CD4-positive, alpha-beta T cell treated with Interleukin-10 for 1 hour (primary cell): Measurements from ENCODE around the gene PXDN.
"Not testable (repeated sequence)": the region's sequence is repeated elsewhere in the genome, so short reads cannot be mapped to it uniquely, and the experiment has no call there.

Experiments used
- DNase-seq: peaks from one replicate; pipeline ENCODE4 v3.0.0-alpha.2; 2020

The PXDN gene

DNA sequence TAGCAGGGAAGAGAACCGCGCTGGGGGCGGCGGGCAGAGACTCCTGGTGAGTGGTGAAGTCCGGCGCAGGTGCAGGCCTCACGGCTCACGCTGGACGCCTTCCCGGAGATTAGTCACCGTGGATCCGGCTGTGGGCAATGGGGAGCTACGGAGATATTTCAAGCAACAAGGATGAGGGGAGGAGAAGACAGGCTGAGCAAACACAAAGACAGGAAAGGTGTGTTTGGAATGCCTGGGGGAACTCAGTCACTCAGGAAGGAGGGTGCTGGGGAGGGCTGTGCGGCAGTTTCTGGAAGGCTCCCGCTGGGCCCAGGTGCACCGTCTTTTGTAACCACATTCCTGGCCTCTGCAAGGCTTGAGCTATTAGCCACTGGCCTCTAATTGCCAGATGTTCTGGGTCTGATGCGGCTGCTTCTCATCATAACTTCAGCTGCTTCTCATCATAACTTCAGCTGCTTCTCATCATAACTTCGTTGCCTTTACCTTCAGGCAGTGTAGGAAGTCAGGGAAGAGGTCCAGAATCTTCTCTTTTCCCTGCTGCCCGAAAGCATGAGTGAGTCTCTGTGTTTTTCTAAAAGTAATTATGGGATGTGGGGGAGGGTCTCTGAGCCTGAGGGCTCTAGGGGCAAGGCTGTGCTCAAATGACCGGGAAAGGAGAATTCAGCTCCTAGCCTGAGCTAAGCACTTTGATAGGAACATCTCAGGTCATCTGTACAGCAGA lies 118.9 kb downstream of the PXDN start:
- no peak for DNase-seq

DNA sequence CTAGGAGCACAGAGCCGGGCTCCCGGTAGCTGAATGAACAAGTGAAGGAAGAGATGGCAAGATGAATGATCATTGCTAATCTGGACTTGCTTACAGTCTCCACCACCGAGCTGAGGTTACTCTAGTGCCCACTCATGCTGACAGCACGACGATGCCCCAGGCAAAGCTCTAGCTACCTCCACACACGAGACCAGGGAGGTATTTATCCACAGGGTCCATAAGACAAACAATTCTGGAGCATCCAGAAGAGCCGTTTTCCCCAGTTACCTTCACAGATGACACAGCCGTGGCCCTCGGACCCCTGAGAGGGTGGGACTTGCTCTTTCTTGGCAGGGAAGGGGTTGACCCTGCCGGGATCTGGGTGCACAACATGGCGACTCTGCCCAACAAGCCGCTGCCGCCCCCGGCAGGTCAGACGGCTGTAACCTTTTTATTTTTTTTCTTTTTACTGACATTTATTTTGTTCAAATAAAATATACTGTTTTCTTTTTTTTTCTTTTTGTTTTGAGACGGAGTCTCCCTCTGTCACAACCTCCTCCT lies 120.3 kb downstream of the PXDN start:
- no peak for DNase-seq

DNA sequence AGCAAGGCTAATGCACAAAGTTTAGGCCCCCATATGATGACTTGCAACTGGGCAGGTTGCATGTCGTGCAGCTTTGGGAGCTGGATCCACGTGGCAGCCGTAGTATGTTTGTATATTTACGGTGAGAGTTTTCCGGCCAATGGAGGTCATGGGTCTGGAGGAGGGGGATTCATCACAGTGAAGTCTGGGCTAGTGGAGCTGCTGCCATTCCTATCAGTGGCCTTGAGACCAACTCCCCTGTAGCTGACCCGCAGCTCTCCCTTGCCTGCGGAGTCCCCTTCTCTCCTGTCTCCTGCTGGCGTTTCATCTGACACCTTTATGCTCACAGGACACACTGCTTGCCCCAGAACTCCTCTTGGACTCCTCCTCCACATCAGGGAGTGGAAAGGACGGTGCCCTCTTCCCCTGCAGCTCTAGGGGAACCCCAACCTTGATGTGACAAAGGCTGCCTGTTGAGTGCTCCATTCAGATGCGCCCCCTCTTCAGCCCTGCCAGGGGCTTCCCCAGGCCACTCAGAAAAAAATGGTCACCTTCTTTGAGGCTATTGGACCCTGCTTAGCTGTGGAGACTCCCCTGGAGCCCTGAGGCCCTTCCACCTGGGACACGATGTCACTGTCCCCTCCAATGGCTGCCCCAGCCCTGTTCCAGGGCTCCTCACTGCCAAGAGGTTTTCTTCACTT lies 121.7 kb downstream of the PXDN start:
- DNase-seq = no peak

- not testable (repeated sequence) for DNase-seq
Observed at GRCh38 chr2:1621976-1622375, 122.3 kb downstream of the PXDN start.

DNA sequence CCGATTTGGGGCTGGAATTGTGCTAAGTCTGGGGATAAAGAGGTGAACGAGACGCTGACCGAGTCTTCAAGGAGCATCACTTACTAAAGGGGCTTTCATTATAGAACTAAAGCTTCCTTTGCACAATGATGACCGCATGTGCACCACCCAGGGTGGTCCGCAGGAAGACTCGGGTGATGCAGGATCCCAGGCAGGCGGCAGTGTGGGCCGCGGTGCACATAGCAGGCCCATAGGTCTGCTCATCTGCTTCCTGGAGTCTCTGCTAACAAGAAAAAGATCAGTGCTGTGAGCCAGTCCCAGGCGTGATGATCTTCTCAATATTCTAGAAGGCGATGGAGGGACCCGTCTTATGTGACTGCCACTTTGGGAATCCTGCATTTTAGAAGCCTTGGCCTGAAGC lies 122.8 kb downstream of the PXDN start:
- DNase-seq = no peak

GRCh38 chr2:1621041-1621440 lies 123.3 kb downstream of the PXDN start:
- no peak for DNase-seq

DNA sequence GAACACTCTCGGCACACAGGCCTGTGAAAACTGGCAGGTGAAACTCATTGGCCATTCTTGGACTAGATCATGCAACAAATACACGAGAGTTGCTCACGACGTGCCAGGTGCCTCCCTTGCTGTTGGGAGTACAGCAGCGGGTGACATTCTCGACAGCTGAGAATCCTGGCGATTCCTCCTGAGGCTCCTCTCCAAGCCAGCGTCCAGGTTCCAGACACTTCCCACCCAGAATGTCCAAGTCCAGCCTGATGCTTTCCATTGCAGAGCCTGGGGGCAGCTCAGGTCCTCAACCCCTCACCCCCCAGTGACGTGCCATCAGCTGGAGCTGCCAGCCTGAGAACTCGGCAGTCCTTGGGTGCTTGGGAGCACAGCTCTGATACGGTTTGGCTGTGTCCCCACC lies 124.2 kb downstream of the PXDN start:
- no peak for DNase-seq

DNA sequence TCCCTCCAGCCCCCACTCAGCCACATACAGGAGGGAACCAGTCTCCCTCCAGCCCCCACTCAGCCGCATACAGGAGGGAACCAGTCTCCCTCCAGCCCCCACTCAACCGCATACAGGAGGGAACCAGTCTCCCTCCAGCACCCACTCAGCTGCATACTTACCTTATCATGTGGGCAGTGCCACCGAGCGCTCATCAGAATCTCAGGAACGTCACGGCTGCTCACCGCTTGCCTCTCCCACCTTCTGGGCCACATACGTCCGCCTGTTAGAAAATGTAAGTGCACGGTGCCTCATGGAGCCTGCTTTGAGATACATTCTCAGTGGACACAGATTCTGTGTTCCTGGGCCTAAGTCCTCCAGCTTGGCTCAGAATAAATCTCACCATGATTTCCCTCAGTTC lies 124.8 kb downstream of the PXDN start:
- DNase-seq = no peak

- DNase-seq = no peak
Observed at GRCh38 chr2:1618974-1619373, 125.3 kb downstream of the PXDN start.

GRCh38 chr2:1618191-1618961 lies 125.9 kb downstream of the PXDN start:
- DNase-seq = no peak

GRCh38 chr2:1617425-1618021 lies 126.8 kb downstream of the PXDN start:
- no peak for DNase-seq

- DNase-seq = no peak
Observed at GRCh38 chr2:1614564-1614963, 129.8 kb downstream of the PXDN start.

- no peak for DNase-seq
Observed at GRCh38 chr2:1613731-1614354, 130.5 kb downstream of the PXDN start.

- no peak for DNase-seq
Observed at GRCh38 chr2:1613078-1613445, 131.3 kb downstream of the PXDN start.

DNA sequence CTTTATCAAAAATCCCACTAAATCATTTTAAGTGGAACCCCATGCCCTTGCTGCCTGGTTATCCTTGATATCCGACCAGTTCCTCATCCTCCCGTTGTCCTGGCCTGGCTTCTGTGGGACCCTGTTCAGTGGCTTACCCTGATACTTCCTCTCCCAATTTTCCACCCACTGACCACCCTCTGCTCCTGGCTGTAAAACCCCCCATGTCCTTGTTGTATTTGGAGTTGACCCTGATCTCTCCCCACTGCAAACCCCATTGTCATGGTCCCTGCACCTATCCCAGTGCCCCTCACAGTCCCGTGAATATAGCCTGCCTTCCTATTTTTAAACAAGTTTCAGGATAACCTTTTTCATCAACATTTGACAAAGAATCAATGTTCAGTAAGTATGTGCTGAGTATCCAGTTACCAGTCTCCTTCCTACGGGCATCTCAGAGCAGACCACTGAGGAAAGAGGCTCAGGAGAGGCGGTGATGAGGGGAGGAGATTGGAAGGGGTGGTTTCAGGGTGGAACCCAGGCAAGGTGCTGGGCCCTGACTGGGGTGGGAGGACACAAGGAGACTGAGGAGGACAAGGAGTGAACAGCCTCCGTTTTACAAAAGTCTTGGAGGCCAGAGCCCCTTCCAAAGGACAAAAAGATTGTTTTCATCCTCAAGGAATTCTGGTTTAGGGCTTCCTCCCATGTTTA lies 131.8 kb downstream of the PXDN start:
- DNase-seq = no peak

GRCh38 chr2:1611886-1612285 lies 132.4 kb downstream of the PXDN start:
- no peak for DNase-seq

DNA sequence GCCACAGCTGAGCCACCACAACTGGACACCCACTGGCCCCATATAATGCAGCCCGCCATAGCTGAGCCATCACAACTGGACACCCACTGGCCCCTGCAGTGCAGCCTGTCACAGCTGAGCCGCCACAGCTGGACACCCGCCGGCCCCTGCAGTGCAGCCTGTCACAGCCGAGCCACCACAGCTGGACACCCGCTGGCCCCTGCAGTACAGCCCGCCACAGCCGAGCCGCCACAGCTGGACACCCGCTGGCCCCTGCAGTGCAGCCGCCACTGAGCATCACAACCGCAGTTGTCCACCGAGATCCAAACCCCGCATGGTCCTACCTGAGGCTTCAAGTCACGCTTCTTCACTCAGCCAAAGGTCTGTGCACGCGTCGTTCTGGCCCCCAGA lies 134.2 kb downstream of the PXDN start:
- DNase-seq = no peak

DNA sequence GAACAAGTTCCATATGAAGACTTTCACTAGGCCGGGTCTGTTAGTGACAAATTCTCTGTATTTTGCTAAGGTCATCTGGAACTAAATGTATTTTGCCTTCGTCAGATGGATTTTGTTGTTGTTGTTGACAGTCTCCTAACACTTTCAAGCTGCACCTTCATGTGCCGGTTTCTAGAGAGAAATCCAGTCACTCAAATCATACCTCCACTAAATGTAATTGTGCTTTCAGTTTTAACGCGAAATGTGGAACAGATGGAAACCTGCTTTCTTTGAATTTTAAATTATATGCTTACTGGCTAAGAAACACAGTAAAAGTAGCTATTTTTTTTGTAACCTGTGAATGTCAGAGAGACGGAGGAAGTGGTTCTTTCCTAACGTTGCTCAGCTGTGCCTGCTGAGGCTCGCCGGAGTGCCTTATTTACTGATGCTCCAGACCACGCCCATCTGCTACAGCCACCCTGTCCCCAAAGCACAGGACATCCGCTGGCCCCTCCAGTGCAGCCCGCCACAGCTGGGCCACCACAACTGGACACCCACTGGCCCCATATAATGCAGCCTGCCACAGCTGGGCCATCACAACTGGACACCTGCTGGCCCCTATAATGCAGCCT lies 134.7 kb downstream of the PXDN start:
- no peak for DNase-seq

- no peak for DNase-seq
Observed at GRCh38 chr2:1609040-1609439, 135.3 kb downstream of the PXDN start.

DNA sequence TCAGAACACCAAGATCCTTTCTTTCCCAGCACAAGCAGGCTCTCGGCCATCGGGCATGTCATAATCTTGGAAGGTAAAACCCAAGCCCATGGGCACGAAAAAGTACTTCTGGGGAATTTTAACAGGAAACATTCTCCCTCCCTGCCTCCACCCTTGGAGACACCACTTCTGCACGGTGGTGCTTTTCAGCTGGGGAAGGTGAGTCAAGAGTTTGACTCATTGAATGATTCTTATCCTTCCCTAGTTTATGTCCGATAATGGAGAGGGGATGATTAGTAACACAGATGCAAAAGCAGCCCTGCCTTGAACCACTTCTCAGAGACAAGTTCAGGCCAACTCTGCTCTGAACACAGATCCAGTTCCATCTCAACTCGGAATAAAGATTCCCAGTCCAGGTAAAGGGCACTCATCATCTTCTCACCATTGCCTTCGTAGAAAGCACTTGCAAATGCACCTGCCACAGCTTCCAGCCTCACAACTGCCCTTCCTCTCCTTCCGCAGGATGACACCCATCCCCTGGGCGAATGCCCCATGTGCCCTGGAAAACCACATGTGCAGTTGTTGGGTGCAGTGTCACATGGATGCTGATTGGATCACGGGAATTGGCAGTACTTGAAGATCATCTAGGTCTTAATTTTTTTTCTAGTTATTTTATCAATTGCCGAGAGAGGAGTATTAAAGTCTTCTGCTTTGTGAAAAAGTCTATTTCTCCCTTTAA lies 136.2 kb downstream of the PXDN start:
- no peak for DNase-seq
